Endothelial cell of umbilical vein (primary cell): ENCODE data around the gene GPR180. TPM values are rescaled to one million over a fixed set of nuclear protein-coding genes. Genes with fewer than 3 reads are reported as not detected.

Experiments
- BruUV-seq: library from RNA; stranded (reverse); fragments of 400-500 nt; replicated peaks from 2 replicates; lab custom pipeline; 2021; lab: Mats Ljungman, UMichigan
- CTCF ChIA-PET: fragments of 300-600, 350-600 bp; sonication (Branson Sonifier 250); formaldehyde crosslinking; loops from one replicate; lab custom pipeline; 2021; ENCODE audit warnings: antibody characterized with exemption, inconsistent platforms; lab: Charles Lee
- POLR2A ChIA-PET: fragments of 300-600, 350-600 bp; sonication (Branson Sonifier 250); formaldehyde crosslinking; loops from one replicate; lab custom pipeline; 2021; ENCODE audit warnings: antibody characterized with exemption, inconsistent platforms; lab: Charles Lee
- DNase-seq: peaks from one replicate; pipeline ENCODE4 v3.0.0-alpha.2; 2011; ENCODE audit warnings: low read depth, low spot score
- FAIRE-seq: peaks from 2 replicates; lab custom pipeline; 2011; peaks lifted over from hg19 to GRCh38; lab: Jason Lieb, UNC
- H2AFZ ChIP-seq: 2 replicates; pipeline ENCODE4 v1.6.0; 2012; ENCODE audit warnings: low read depth, low read length, control low read depth, inconsistent platforms
- H3K27ac ChIP-seq: 2 replicates; pipeline ENCODE4 v1.5.1; 2011; ENCODE audit warnings: low read depth, mild to moderate bottlenecking, control low read depth, low read length, moderate library complexity; ENCODE audit not compliant: insufficient read depth
- H3K27me3 ChIP-seq, 2 experiments: 2 replicates each; pipeline versions ENCODE4 v1.6.0 to v1.6.1; 2011; ENCODE audit warnings: low read length in 2 of 2, mixed read lengths in 1 of 2; ENCODE audit not compliant: control insufficient read depth in 2 of 2, insufficient read depth in 2 of 2
- H3K36me3 ChIP-seq, 2 experiments: 2 replicates in 1 of 2; 3 replicates in 1 of 2; pipeline ENCODE4 v1.5.1; 2011; ENCODE audit warnings: low read length in 2 of 2, mild to moderate bottlenecking in 1 of 2, moderate library complexity in 1 of 2; ENCODE audit not compliant: control insufficient read depth in 2 of 2, insufficient read depth in 2 of 2; ENCODE audit errors: extremely low read depth in 1 of 2
- H3K4me1 ChIP-seq: 3 replicates; pipeline ENCODE4 v1.5.1; 2011; ENCODE audit warnings: mild to moderate bottlenecking, low read length; ENCODE audit not compliant: control insufficient read depth, insufficient read depth; ENCODE audit errors: extremely low read depth
- H3K4me2 ChIP-seq: 2 replicates; pipeline ENCODE4 v1.6.1; 2011; ENCODE audit warnings: low read length, control low read depth, mixed read lengths; ENCODE audit not compliant: insufficient read depth
- H3K4me3 ChIP-seq, 3 experiments: fragments of 200-600 bp in 1 of 3; sonication (generic), shearing (Covaris generic) in 1 of 3; replicated peaks in 1 of 3; 2 replicates each; pipeline ENCODE4 v1.5.1; 2011 to 2016; ENCODE audit warnings: control low read depth in 3 of 3, low read length in 3 of 3, mild to moderate bottlenecking in 2 of 3, inconsistent platforms in 1 of 3, low read depth in 1 of 3, moderate library complexity in 1 of 3; ENCODE audit not compliant: insufficient read depth in 1 of 3
- H3K79me2 ChIP-seq: 2 replicates; pipeline ENCODE4 v1.6.0; 2012; ENCODE audit warnings: low read length, inconsistent platforms; ENCODE audit not compliant: control insufficient read depth, insufficient read depth
- H3K9ac ChIP-seq: replicated peaks from 2 replicates; pipeline ENCODE3; 2011; ENCODE audit warnings: low read length, control low read depth; ENCODE audit not compliant: insufficient read depth; ENCODE audit errors: extremely low read depth
- H3K9me1 ChIP-seq: replicated peaks from 3 replicates; pipeline ENCODE4 v1.6.0; 2011; ENCODE audit warnings: mild to moderate bottlenecking, low read length; ENCODE audit not compliant: control insufficient read depth, insufficient read depth; ENCODE audit errors: extremely low read depth
- H3K9me3 ChIP-seq: replicated peaks from 2 replicates; pipeline ENCODE4 v1.5.1; 2012; ENCODE audit warnings: low read length, inconsistent platforms; ENCODE audit not compliant: control insufficient read depth, insufficient read depth
- H4K20me1 ChIP-seq: replicated peaks from 2 replicates; pipeline ENCODE3; 2011; ENCODE audit warnings: mild to moderate bottlenecking, low read length; ENCODE audit not compliant: control insufficient read depth, insufficient read depth; ENCODE audit errors: extremely low read depth
- EZH2 ChIP-seq: IDR thresholded peaks from 2 replicates; pipeline ENCODE4 v1.6.1; 2012; ENCODE audit warnings: borderline replicate concordance, low read depth, mild to moderate bottlenecking, moderate library complexity, low read length, inconsistent platforms; ENCODE audit not compliant: severe bottlenecking
- FOS ChIP-seq: IDR thresholded peaks from 2 replicates; pipeline ENCODE4 v1.6.1; 2011; ENCODE audit warnings: mild to moderate bottlenecking, low read length, moderate library complexity, borderline replicate concordance; ENCODE audit not compliant: insufficient read depth
- GATA2 ChIP-seq: IDR thresholded peaks from 2 replicates; pipeline ENCODE4 v1.7.0; 2011; ENCODE audit warnings: low read depth, mild to moderate bottlenecking, moderate library complexity, mixed read lengths, low read length; ENCODE audit not compliant: insufficient read length, insufficient read depth
- JUN ChIP-seq: IDR thresholded peaks from 2 replicates; pipeline ENCODE4 v1.6.1; 2011; ENCODE audit warnings: borderline replicate concordance, low read depth; ENCODE audit not compliant: insufficient read length, insufficient read depth
- MYC ChIP-seq: IDR thresholded peaks from one replicate; pipeline ENCODE4 v1.6.1; 2011; ENCODE audit warnings: mild to moderate bottlenecking, low read depth, low read length
- POLR2A ChIP-seq: IDR thresholded peaks from 2 replicates; pipeline ENCODE4 v1.6.1; 2012; ENCODE audit warnings: low read depth, mild to moderate bottlenecking, control low read depth, low read length
- POLR2AphosphoS5 ChIP-seq: IDR thresholded peaks from 2 replicates; pipeline ENCODE4 v1.6.1; 2012; ENCODE audit warnings: low read depth, mild to moderate bottlenecking, control low read depth, low read length, moderate library complexity; ENCODE audit not compliant: insufficient read depth
- dilution Hi-C: fragments of 300-500 bp; cut with MboI; formaldehyde crosslinking; loops from one replicate; pipeline ENCODE4 v1.15.0; 2019; ENCODE audit warnings: low sequenced_read_pairs; ENCODE audit not compliant: extremely low pct_ligation_motif_present
- intact Hi-C: fragments of 100-400 bp; cut with micrococcal nuclease; formaldehyde crosslinking; loops from one replicate; pipeline ENCODE4 v1.10.0; 2022
- polyA plus RNA-seq, 4 experiments: library from polyadenylated mRNA; depleted of rRNA in 3 of 4; stranded (reverse) in 3 of 4; unstranded in 1 of 4; fragments of >200 nt; gene quantifications; 2 replicates each; pipeline versions ENCODE4 v1.2.1 to v1.2.3, GENCODE V29; 2011 to 2012; ENCODE audit warnings: missing spikeins in 1 of 4
- total RNA-seq: library from RNA; stranded (reverse); gene quantifications from 2 replicates; pipeline ENCODE4 v1.2.3, GENCODE V29; 2021
- TF ChIP-seq, protein P1 (sequence below): IDR thresholded peaks from 2 replicates; pipeline ENCODE4 v1.6.1; 2011; ENCODE audit not compliant: insufficient read depth, insufficient read length
- TF ChIP-seq, protein P2 (sequence below), 2 donors: IDR thresholded peaks; 1 replicate in 1 of 2; 2 replicates in 1 of 2; pipeline ENCODE4 v1.5.1; 2011; ENCODE audit warnings: low read length in 2 of 2, mild to moderate bottlenecking in 2 of 2, moderate library complexity in 2 of 2, control low read depth in 1 of 2, inconsistent platforms in 1 of 2, low read depth in 1 of 2; ENCODE audit not compliant: insufficient read depth in 1 of 2; ENCODE audit errors: extremely low read depth in 1 of 2

The GPR180 gene
- total and polyA plus RNA-seq, 2 donors (not counting 3 experiments of a cell fraction or from before 2014, with no cell fraction given) = 3.1 to 8.3 TPM

DNA sequence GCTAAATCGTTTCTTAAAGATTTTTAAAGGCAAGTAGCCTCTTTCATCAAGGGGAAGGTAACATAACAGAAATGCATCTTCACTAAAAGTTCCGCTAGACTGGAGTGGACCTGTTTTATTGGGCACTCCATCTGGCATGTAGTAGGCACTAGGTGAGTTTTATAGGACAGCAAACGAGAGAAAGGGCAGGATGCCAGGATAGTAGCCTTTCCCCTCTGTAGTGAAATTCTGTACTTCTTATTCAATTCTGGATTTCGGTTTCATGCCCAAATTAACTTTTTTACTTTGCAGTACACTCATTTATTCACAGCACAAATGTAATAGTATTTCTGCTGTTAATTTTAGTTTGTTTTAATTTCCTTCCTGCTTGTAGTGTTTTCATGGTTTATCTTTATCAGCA, 45.2 kb downstream of the GPR180 start:
- H2AFZ ChIP-seq = no peak overlapping the region
- no peaks in the 10 kb centered on the region for H3K79me2 ChIP-seq
- peaks cover 4% of the 10 kb centered on the region for H3K4me1 ChIP-seq
- H3K9me3 ChIP-seq = no peaks in the 10 kb centered on the region
- no peak overlapping the region for H3K27ac ChIP-seq
- TF ChIP-seq, protein P1, sequence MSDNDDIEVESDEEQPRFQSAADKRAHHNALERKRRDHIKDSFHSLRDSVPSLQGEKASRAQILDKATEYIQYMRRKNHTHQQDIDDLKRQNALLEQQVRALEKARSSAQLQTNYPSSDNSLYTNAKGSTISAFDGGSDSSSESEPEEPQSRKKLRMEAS = no peak
- TF ChIP-seq, protein P2, sequence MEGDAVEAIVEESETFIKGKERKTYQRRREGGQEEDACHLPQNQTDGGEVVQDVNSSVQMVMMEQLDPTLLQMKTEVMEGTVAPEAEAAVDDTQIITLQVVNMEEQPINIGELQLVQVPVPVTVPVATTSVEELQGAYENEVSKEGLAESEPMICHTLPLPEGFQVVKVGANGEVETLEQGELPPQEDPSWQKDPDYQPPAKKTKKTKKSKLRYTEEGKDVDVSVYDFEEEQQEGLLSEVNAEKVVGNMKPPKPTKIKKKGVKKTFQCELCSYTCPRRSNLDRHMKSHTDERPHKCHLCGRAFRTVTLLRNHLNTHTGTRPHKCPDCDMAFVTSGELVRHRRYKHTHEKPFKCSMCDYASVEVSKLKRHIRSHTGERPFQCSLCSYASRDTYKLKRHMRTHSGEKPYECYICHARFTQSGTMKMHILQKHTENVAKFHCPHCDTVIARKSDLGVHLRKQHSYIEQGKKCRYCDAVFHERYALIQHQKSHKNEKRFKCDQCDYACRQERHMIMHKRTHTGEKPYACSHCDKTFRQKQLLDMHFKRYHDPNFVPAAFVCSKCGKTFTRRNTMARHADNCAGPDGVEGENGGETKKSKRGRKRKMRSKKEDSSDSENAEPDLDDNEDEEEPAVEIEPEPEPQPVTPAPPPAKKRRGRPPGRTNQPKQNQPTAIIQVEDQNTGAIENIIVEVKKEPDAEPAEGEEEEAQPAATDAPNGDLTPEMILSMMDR (IDR thresholded peaks at IDR 0.05; ENCODE audit: extremely low read depth in 1 of 2, insufficient read depth in 1 of 2, low read depth in 1 of 2, low read length in 2 of 2) = no peak
- no peak for TF ChIP-seq EZH2
- TF ChIP-seq MYC = no peak
- TF ChIP-seq JUN = no peak
- no peak for TF ChIP-seq POLR2A
- no peak for TF ChIP-seq FOS
- TF ChIP-seq POLR2AphosphoS5 = no peak
- no peak for TF ChIP-seq GATA2
- H3K4me2 ChIP-seq = no peak overlapping the region
- intact Hi-C loops (no loop called here), dilution Hi-C loops (no loop called here)
- H3K9ac ChIP-seq = no peak overlapping the region
- DNase-seq (no peak), FAIRE-seq (no peak)
- no peaks in the 10 kb centered on the region for H3K9me1 ChIP-seq
- POLR2A ChIA-PET = no interaction called here
- H3K36me3 ChIP-seq = no peaks in the 10 kb centered on the region
- H3K27me3 ChIP-seq = no peaks in the 10 kb centered on the region
- BruUV-seq = no TSS peak
- H4K20me1 ChIP-seq = no peaks in the 10 kb centered on the region
- no peak overlapping the region for H3K4me3 ChIP-seq
- CTCF ChIA-PET = no interaction called here
